ENCODE measurements around the gene POMC. TPM values are rescaled to one million over a fixed set of nuclear protein-coding genes. Genes with fewer than 3 reads are reported as not detected.

POMC gene
- total and polyA plus RNA-seq, 2 of the 4 experiments (the other 2 are of a cell fraction), result 0.17 TPM; not detected in 1

- H2BK15ac ChIP-seq (ENCODE audit: low read depth, low read length), result no peak overlapping the region
- WGBS, 2 experiments (ENCODE audit: extremely low coverage in 2 of 2, insufficient read length in 1 of 2), result 88% methylated on average over 4 of the region's 13 CpGs; no CpG with 5 or more reads in 1 of the 2 experiments
- H3K27me3 ChIP-seq (ENCODE audit: control insufficient read depth, insufficient read depth, low read length), result no peaks in the 10 kb centered on the region
- no peak overlapping the region for H2AK5ac ChIP-seq (ENCODE audit: low read depth, low read length)
- no peak overlapping the region for H2AFZ ChIP-seq (replicated peaks; ENCODE audit: low read length, poor library complexity)
- POLR2A ChIA-PET (ENCODE audit: unreplicated experiment), result no interaction called here
- H2BK120ac ChIP-seq (ENCODE audit: low read depth, low read length), result no peak overlapping the region
- H3K9me1 ChIP-seq (ENCODE audit: insufficient read depth, low read length), result no peaks in the 10 kb centered on the region
- dilution Hi-C loops (cut with HindIII; ENCODE audit: low sequenced_read_pairs, unreplicated experiment), result no loop called here
- no peaks in the 10 kb centered on the region for H3K4me1 ChIP-seq (ENCODE audit: control insufficient read depth, insufficient read depth, low read length)
- H3K56ac ChIP-seq (ENCODE audit: extremely low read depth, insufficient read depth, low read length), result no peak overlapping the region
- no peak overlapping the region for H3K14ac ChIP-seq (replicated peaks; ENCODE audit: low read depth, low read length)
- no peak overlapping the region for H2BK5ac ChIP-seq (ENCODE audit: low read depth, low read length, poor library complexity, severe bottlenecking)
- no peak overlapping the region for H3K4me3 ChIP-seq (ENCODE audit: insufficient read depth, low read depth, low read length)
- DNase-seq, result no peak
- H4K20me1 ChIP-seq (ENCODE audit: insufficient read depth, low read length), result no peaks in the 10 kb centered on the region
- no peaks in the 10 kb centered on the region for H3K9me3 ChIP-seq (ENCODE audit: control insufficient read depth, insufficient read depth, low read length)
- CTCF ChIA-PET, result no interaction called here
- no peak overlapping the region for H2AK9ac ChIP-seq (replicated peaks; ENCODE audit: low read depth, low read length, poor library complexity)
- no peak for TF ChIP-seq CHD1 (IDR thresholded peaks at IDR 0.05; ENCODE audit: low read depth, low read length)
- no peak for TF ChIP-seq RAD21 (IDR thresholded peaks at IDR 0.05; ENCODE audit: low read length)
- TF ChIP-seq, protein P1, sequence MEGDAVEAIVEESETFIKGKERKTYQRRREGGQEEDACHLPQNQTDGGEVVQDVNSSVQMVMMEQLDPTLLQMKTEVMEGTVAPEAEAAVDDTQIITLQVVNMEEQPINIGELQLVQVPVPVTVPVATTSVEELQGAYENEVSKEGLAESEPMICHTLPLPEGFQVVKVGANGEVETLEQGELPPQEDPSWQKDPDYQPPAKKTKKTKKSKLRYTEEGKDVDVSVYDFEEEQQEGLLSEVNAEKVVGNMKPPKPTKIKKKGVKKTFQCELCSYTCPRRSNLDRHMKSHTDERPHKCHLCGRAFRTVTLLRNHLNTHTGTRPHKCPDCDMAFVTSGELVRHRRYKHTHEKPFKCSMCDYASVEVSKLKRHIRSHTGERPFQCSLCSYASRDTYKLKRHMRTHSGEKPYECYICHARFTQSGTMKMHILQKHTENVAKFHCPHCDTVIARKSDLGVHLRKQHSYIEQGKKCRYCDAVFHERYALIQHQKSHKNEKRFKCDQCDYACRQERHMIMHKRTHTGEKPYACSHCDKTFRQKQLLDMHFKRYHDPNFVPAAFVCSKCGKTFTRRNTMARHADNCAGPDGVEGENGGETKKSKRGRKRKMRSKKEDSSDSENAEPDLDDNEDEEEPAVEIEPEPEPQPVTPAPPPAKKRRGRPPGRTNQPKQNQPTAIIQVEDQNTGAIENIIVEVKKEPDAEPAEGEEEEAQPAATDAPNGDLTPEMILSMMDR (conservative IDR thresholded peaks at IDR 0.05; ENCODE audit: low read depth, low read length), result no peak
- TF ChIP-seq RFX5 (IDR thresholded peaks at IDR 0.05; ENCODE audit: low read depth, low read length), result no peak
- TF ChIP-seq FOS (IDR thresholded peaks at IDR 0.05; ENCODE audit: low read depth, low read length), result no peak
- TF ChIP-seq, protein P2, sequence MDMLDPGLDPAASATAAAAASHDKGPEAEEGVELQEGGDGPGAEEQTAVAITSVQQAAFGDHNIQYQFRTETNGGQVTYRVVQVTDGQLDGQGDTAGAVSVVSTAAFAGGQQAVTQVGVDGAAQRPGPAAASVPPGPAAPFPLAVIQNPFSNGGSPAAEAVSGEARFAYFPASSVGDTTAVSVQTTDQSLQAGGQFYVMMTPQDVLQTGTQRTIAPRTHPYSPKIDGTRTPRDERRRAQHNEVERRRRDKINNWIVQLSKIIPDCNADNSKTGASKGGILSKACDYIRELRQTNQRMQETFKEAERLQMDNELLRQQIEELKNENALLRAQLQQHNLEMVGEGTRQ (IDR thresholded peaks at IDR 0.05; ENCODE audit: low read depth, low read length), result no peak
- TF ChIP-seq BHLHE40 (IDR thresholded peaks at IDR 0.05; ENCODE audit: low read depth, low read length), result no peak
- no peak for TF ChIP-seq MAFK (IDR thresholded peaks at IDR 0.05; ENCODE audit: low read depth, low read length)
- TF ChIP-seq, protein P3, sequence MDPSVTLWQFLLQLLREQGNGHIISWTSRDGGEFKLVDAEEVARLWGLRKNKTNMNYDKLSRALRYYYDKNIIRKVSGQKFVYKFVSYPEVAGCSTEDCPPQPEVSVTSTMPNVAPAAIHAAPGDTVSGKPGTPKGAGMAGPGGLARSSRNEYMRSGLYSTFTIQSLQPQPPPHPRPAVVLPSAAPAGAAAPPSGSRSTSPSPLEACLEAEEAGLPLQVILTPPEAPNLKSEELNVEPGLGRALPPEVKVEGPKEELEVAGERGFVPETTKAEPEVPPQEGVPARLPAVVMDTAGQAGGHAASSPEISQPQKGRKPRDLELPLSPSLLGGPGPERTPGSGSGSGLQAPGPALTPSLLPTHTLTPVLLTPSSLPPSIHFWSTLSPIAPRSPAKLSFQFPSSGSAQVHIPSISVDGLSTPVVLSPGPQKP (IDR thresholded peaks at IDR 0.05; ENCODE audit: borderline replicate concordance, low read depth, low read length), result no peak
- TF ChIP-seq MAZ (IDR thresholded peaks at IDR 0.05; ENCODE audit: borderline replicate concordance, low read depth, low read length), result no peak
- no peak for TF ChIP-seq POLR2A (IDR thresholded peaks at IDR 0.05; ENCODE audit: low read depth, low read length)
- no peak for TF ChIP-seq SMC3 (IDR thresholded peaks at IDR 0.05; ENCODE audit: low read depth, low read length)
- no peak for TF ChIP-seq MXI1 (IDR thresholded peaks at IDR 0.05; ENCODE audit: borderline replicate concordance, low read depth, low read length)
- TF ChIP-seq NFE2L2 (IDR thresholded peaks at IDR 0.05; ENCODE audit: low read depth, low read length), result no peak
- TF ChIP-seq CEBPB (IDR thresholded peaks at IDR 0.05; ENCODE audit: low read depth, low read length), result no peak
- TF ChIP-seq RCOR1 (IDR thresholded peaks at IDR 0.05; ENCODE audit: insufficient replicate concordance, low read length), result no peak
- H3K9ac ChIP-seq (ENCODE audit: low read depth, low read length), result no peak overlapping the region
- intact Hi-C loops (cut with micrococcal nuclease), result no loop called here
- ATAC-seq (ENCODE audit: low read depth), result no peak
- H3K4ac ChIP-seq (ENCODE audit: low read depth, low read length), result no peak overlapping the region
- H3K4me2 ChIP-seq (ENCODE audit: low read depth, low read length), result no peak overlapping the region
- no peak overlapping the region for H3K23ac ChIP-seq (ENCODE audit: low read depth, low read length)
- H4K5ac ChIP-seq (ENCODE audit: low read depth, low read length), result no peak overlapping the region
- H4K91ac ChIP-seq (ENCODE audit: insufficient read depth, low read depth, low read length), result no peak overlapping the region
- H4K8ac ChIP-seq (ENCODE audit: low read depth in 2 of 2, low read length in 2 of 2), result no peak overlapping the region
- no peak overlapping the region for H3K18ac ChIP-seq (ENCODE audit: low read depth, low read length)
- H2BK20ac ChIP-seq (ENCODE audit: low read depth, low read length), result no peak overlapping the region
- H3K36me3 ChIP-seq (ENCODE audit: control insufficient read depth, insufficient read depth, low read length), result no peaks in the 10 kb centered on the region
- H3K27ac ChIP-seq (ENCODE audit: insufficient read depth, low read length), result no peak overlapping the region
- in situ Hi-C loops (cut with MboI; ENCODE audit: low sequenced_read_pairs), result no loop called here
- no TSS peak for BruUV-seq (replicated peaks)
- no peaks in the 10 kb centered on the region for H3K79me1 ChIP-seq (ENCODE audit: low read depth in 1 of 2, low read length in 2 of 2)
Observed at GRCh38 chr2:25116956-25117355, 51.4 kb downstream of the POMC start.
